Measurements from ENCODE around the gene P2RY2.

P2RY2 gene

DNA sequence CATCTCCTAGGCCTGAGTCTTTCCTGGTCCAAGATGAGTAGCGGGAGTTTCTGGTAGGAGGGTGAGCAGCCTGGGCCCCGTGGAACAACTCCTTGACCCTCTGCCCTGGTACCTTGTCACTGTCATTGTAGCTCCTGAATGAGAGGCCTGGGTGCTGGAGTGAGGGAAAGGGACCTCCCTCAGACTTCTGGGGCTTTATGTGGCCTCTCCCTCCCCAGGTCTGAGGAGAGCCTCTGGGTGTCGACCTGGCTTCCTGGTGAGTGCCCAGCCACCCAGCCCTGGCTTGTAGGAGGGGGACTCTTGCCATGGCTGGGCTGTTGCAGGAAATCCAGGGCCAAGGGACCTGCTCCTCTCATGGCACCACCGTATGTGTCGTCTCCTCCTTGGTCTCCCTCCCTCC, 3.9 kb downstream of the P2RY2 start:
- no peaks in the 10 kb centered on the region for H3F3A ChIP-seq (ENCODE audit: insufficient read depth)
- H3K36me3 ChIP-seq (ENCODE audit: low read length): no peaks in the 10 kb centered on the region
- TF ChIP-seq CTCF (IDR thresholded peaks at IDR 0.05; ENCODE audit: insufficient read depth, low read length, poor library complexity, severe bottlenecking): no peak
- H3K9me3 ChIP-seq (ENCODE audit: insufficient read depth, low read length): no peaks in the 10 kb centered on the region
- no peak overlapping the region for H3K4me2 ChIP-seq (ENCODE audit: low read depth, low read length, poor library complexity, severe bottlenecking)
- H4K20me1 ChIP-seq (ENCODE audit: low read depth, low read length): no peaks in the 10 kb centered on the region
- no peak overlapping the region for H3K9ac ChIP-seq (ENCODE audit: low read length)
- H3K27me3 ChIP-seq (ENCODE audit: low read length): no peaks in the 10 kb centered on the region
- no peaks in the 10 kb centered on the region for H3K9me2 ChIP-seq (replicated peaks; ENCODE audit: insufficient read depth, low read length)
- no peaks in the 10 kb centered on the region for H3K79me2 ChIP-seq (ENCODE audit: insufficient read depth, low read length)
- no peak overlapping the region for H2AFZ ChIP-seq (ENCODE audit: low read depth, low read length, severe bottlenecking)
- H3K4me3 ChIP-seq (ENCODE audit: insufficient read depth, low read length, poor library complexity, severe bottlenecking): no peak overlapping the region
- H3K27ac ChIP-seq (ENCODE audit: low read depth, low read length): no peak overlapping the region

- TF ChIP-seq EZH2phosphoT487 (conservative IDR thresholded peaks at IDR 0.05; ENCODE audit: low read length) (no peak), CTCF (IDR thresholded peaks at IDR 0.05; ENCODE audit: insufficient read depth, low read length, poor library complexity, severe bottlenecking) (no peak)
- H3K9ac ChIP-seq (ENCODE audit: low read length): no peak overlapping the region
- H3K9me3 ChIP-seq (ENCODE audit: insufficient read depth, low read length): no peaks in the 10 kb centered on the region
- no peak overlapping the region for H3K27ac ChIP-seq (ENCODE audit: low read depth, low read length)
- no peaks in the 10 kb centered on the region for H3K9me2 ChIP-seq (replicated peaks; ENCODE audit: insufficient read depth, low read length)
- no peaks in the 10 kb centered on the region for H3F3A ChIP-seq (ENCODE audit: insufficient read depth)
- no peaks in the 10 kb centered on the region for H3K79me2 ChIP-seq (ENCODE audit: insufficient read depth, low read length)
- H3K4me3 ChIP-seq (ENCODE audit: insufficient read depth, low read length, poor library complexity, severe bottlenecking): no peak overlapping the region
- H3K4me2 ChIP-seq (ENCODE audit: low read depth, low read length, poor library complexity, severe bottlenecking): no peak overlapping the region
- H2AFZ ChIP-seq (ENCODE audit: low read depth, low read length, severe bottlenecking): no peak overlapping the region
- no peaks in the 10 kb centered on the region for H4K20me1 ChIP-seq (ENCODE audit: low read depth, low read length)
- no peaks in the 10 kb centered on the region for H3K36me3 ChIP-seq (ENCODE audit: low read length)
- no peaks in the 10 kb centered on the region for H3K27me3 ChIP-seq (ENCODE audit: low read length)
These were observed 6.1 kb downstream of the P2RY2 start for GRCh38 chr11:73223998-73224730.

GRCh38 chr11:73225001-73225686, 7.1 kb downstream of the P2RY2 start:
- no peaks in the 10 kb centered on the region for H4K20me1 ChIP-seq (ENCODE audit: low read depth, low read length)
- H3K79me2 ChIP-seq (ENCODE audit: insufficient read depth, low read length): no peaks in the 10 kb centered on the region
- no peaks in the 10 kb centered on the region for H3K36me3 ChIP-seq (ENCODE audit: low read length)
- H3F3A ChIP-seq (ENCODE audit: insufficient read depth): no peaks in the 10 kb centered on the region
- H3K9me2 ChIP-seq (replicated peaks; ENCODE audit: insufficient read depth, low read length): no peaks in the 10 kb centered on the region
- no peaks in the 10 kb centered on the region for H3K9me3 ChIP-seq (ENCODE audit: insufficient read depth, low read length)
- H2AFZ ChIP-seq (ENCODE audit: low read depth, low read length, severe bottlenecking): no peak overlapping the region
- no peaks in the 10 kb centered on the region for H3K27me3 ChIP-seq (ENCODE audit: low read length)
- H3K27ac ChIP-seq (ENCODE audit: low read depth, low read length): no peak overlapping the region
- no peak overlapping the region for H3K4me3 ChIP-seq (ENCODE audit: insufficient read depth, low read length, poor library complexity, severe bottlenecking)
- H3K4me2 ChIP-seq (ENCODE audit: low read depth, low read length, poor library complexity, severe bottlenecking): no peak overlapping the region
- TF ChIP-seq CTCF (IDR thresholded peaks at IDR 0.05; ENCODE audit: insufficient read depth, low read length, poor library complexity, severe bottlenecking): no peak
- H3K9ac ChIP-seq (ENCODE audit: low read length): no peak overlapping the region

Measured in SU-DHL-6 (cell line).